ENCODE measurements around the gene SLC25A31.

- TF ChIP-seq EZH2 (IDR thresholded peaks at IDR 0.05) (no peak), POLR2AphosphoS5 (IDR thresholded peaks at IDR 0.05; ENCODE audit: borderline replicate concordance, low read depth, low read length) (no peak)
These were observed 42.6 kb upstream of the SLC25A31 start for GRCh38 chr4:127687580-127687979.

Data from SK-N-MC (cell line).